GM21367 (cell line): ENCODE data around the gene CLBA1.

Source experiments
- ATAC-seq: cut with Tn5 transposase; IDR thresholded peaks from one replicate; pipeline ENCODE4 v1.9.1; 2021; ENCODE audit not compliant: unreplicated experiment

Gene CLBA1

GRCh38 chr14:104968541-104969401, 16.8 kb upstream of the CLBA1 start:
- no peak for ATAC-seq

GRCh38 chr14:104969741-104970230, 15.8 kb upstream of the CLBA1 start:
- no peak for ATAC-seq

- no peak for ATAC-seq
Measured at GRCh38 chr14:104970231-104971068, 15.1 kb upstream of the CLBA1 start.

GRCh38 chr14:104971447-104972240, 13.9 kb upstream of the CLBA1 start:
- ATAC-seq: no peak

- no peak for ATAC-seq
Measured at GRCh38 chr14:104972301-104973134, 13.1 kb upstream of the CLBA1 start.

- no peak for ATAC-seq
Measured at GRCh38 chr14:104973135-104973384, 12.5 kb upstream of the CLBA1 start.

GRCh38 chr14:104973385-104974145, 12.0 kb upstream of the CLBA1 start:
- ATAC-seq: no peak

- no peak for ATAC-seq
Measured at GRCh38 chr14:104974146-104974541, 11.4 kb upstream of the CLBA1 start.

- ATAC-seq: no peak
Measured at GRCh38 chr14:104974665-104975390, 10.8 kb upstream of the CLBA1 start.

- ATAC-seq: no peak
Measured at GRCh38 chr14:104975481-104976197, 9.9 kb upstream of the CLBA1 start.

- no peak for ATAC-seq
Measured at GRCh38 chr14:104976198-104977007, 9.2 kb upstream of the CLBA1 start.

- ATAC-seq: no peak
Measured at GRCh38 chr14:104977008-104977680, 8.4 kb upstream of the CLBA1 start.

GRCh38 chr14:104977681-104978653, 7.6 kb upstream of the CLBA1 start, which contains the start of gene AHNAK2:
TSS of gene AHNAK2 (minus strand) at chr14:104978374. CDS start at chr14:104978237, 137 bp downstream.
- ATAC-seq: no peak

GRCh38 chr14:104978746-104979691, 6.6 kb upstream of the CLBA1 start:
- no peak for ATAC-seq
